Tongue (tissue), 2 donors: Measurements from ENCODE around the gene ZNF554. TPM values are rescaled to one million over a fixed set of nuclear protein-coding genes. Genes with fewer than 3 reads are reported as not detected.
"Not testable (repeated sequence)": the region's sequence is repeated elsewhere in the genome, so short reads cannot be mapped to it uniquely, and the experiment has no call there.

ENCODE experiments used
- DNase-seq: peaks from one replicate; pipeline ENCODE4 v3.0.0-alpha.2; 2015
- total RNA-seq: library from RNA; depleted of rRNA; stranded (reverse); fragments of >200 nt; gene quantifications from one replicate; pipeline ENCODE4 v1.2.3, GENCODE V29; 2014

Gene ZNF554
- total RNA-seq, 1 donor from 2014 or later = 9.8 TPM

- no peak for DNase-seq
Measured at GRCh38 chr19:2790557-2791271, 29.0 kb upstream of the ZNF554 start.

GRCh38 chr19:2791440-2791839 lies 28.2 kb upstream of the ZNF554 start:
- DNase-seq = no peak

GRCh38 chr19:2791876-2792275 lies 27.8 kb upstream of the ZNF554 start:
- no peak for DNase-seq

- not testable (repeated sequence) for DNase-seq
Measured at GRCh38 chr19:2792666-2793065, 27.0 kb upstream of the ZNF554 start.

- DNase-seq = no peak
Measured at GRCh38 chr19:2793126-2793525, 26.5 kb upstream of the ZNF554 start.

GRCh38 chr19:2793577-2793976 lies 26.1 kb upstream of the ZNF554 start:
- no peak for DNase-seq

- DNase-seq = no peak
Measured at GRCh38 chr19:2795827-2796658, 23.6 kb upstream of the ZNF554 start.

GRCh38 chr19:2796659-2797266 lies 22.9 kb upstream of the ZNF554 start:
- DNase-seq = no peak

GRCh38 chr19:2797280-2797679 lies 22.4 kb upstream of the ZNF554 start:
- DNase-seq = no peak

- no peak for DNase-seq
Measured at GRCh38 chr19:2798158-2798685, 21.4 kb upstream of the ZNF554 start.

- DNase-seq = no peak
Measured at GRCh38 chr19:2798733-2799132, 20.9 kb upstream of the ZNF554 start.

GRCh38 chr19:2799273-2800020 lies 20.2 kb upstream of the ZNF554 start:
- no peak for DNase-seq

GRCh38 chr19:2800506-2800905 lies 19.2 kb upstream of the ZNF554 start:
- no peak for DNase-seq

GRCh38 chr19:2802826-2803225 lies 16.8 kb upstream of the ZNF554 start:
- no peak for DNase-seq

- no peak for DNase-seq
Measured at GRCh38 chr19:2803486-2804155, 16.0 kb upstream of the ZNF554 start.

- no peak for DNase-seq
Measured at GRCh38 chr19:2804156-2805004, 15.3 kb upstream of the ZNF554 start.

GRCh38 chr19:2805261-2805900 lies 14.3 kb upstream of the ZNF554 start:
- DNase-seq = no peak

GRCh38 chr19:2805991-2806649 lies 13.5 kb upstream of the ZNF554 start:
- no peak for DNase-seq

GRCh38 chr19:2806736-2807378 lies 12.8 kb upstream of the ZNF554 start:
- no peak for DNase-seq
